HepG2 (cell line): ENCODE data around the gene ZAR1L. TPM values are rescaled to one million over a fixed set of nuclear protein-coding genes. Genes with fewer than 3 reads are reported as not detected.
"Not testable (repeated sequence)": the region's sequence is repeated elsewhere in the genome, so short reads cannot be mapped to it uniquely, and the experiment has no call there.

Experiments used
- ATAC-seq: fragments of 200-7000 bp; cut with Tn5 transposase; 3 replicates; pipeline ENCODE4 v1.9.1; 2020; ENCODE audit warnings: mild to moderate bottlenecking, moderate library complexity
- BruUV-seq: library from RNA; stranded (reverse); fragments of 400-500 nt; replicated peaks from 2 replicates; lab custom pipeline; 2021; lab: Mats Ljungman, UMichigan
- CTCF ChIA-PET: fragments of 300-600 bp; formaldehyde crosslinking; extraction: SDS; loops from one replicate; lab custom pipeline; 2021; ENCODE audit warnings: low total read pairs, inconsistent platforms, low intra/inter-chr PET ratio; lab: Yijun Ruan, JAX
- POLR2A ChIA-PET: fragments of 350-600 bp; sonication (Branson Sonifier 250); formaldehyde crosslinking; loops from one replicate; lab custom pipeline; 2020; ENCODE audit warnings: antibody characterized with exemption, inconsistent platforms; lab: Yijun Ruan, JAX
- DNase-seq: peaks from one replicate; pipeline ENCODE4 v3.0.0-alpha.2; 2015; ENCODE audit warnings: low spot score
- FAIRE-seq: peaks from 3 replicates; lab custom pipeline; 2011; peaks lifted over from hg19 to GRCh38; lab: Jason Lieb, UNC
- H2AFZ ChIP-seq: one replicate; pipeline ENCODE4 v1.6.1; 2011; ENCODE audit warnings: low read length, inconsistent platforms
- H3K27ac ChIP-seq: fragments of 300-600 bp; 3 replicates; pipeline ENCODE4 v1.8.0; 2011; ENCODE audit warnings: mixed run types, mild to moderate bottlenecking, mixed read lengths, low read length, inconsistent platforms; ENCODE audit not compliant: insufficient read depth; ENCODE audit errors: extremely low read length
- H3K27me3 ChIP-seq, 2 experiments: fragments of 200-600 bp in 1 of 2; 2 replicates in 1 of 2; 3 replicates in 1 of 2; pipeline versions ENCODE4 v1.6.0 to v1.8.0; 2011; ENCODE audit warnings: low read length in 2 of 2, mild to moderate bottlenecking in 2 of 2, moderate library complexity in 2 of 2, inconsistent platforms in 1 of 2; ENCODE audit not compliant: insufficient read depth in 2 of 2, control insufficient read depth in 1 of 2
- H3K36me3 ChIP-seq, 2 experiments: fragments of 200-600 bp in 1 of 2; replicated peaks in 1 of 2; 2 replicates in 1 of 2; 3 replicates in 1 of 2; pipeline versions ENCODE4 v1.5.1 to v1.8.0; 2011; ENCODE audit warnings: low read length in 2 of 2, inconsistent platforms in 1 of 2; ENCODE audit not compliant: insufficient read depth in 2 of 2, control insufficient read depth in 1 of 2
- H3K4me1 ChIP-seq: 2 replicates; pipeline ENCODE4 v1.5.1; 2012; ENCODE audit warnings: low read length, inconsistent platforms; ENCODE audit not compliant: insufficient read depth
- H3K4me2 ChIP-seq: 2 replicates; pipeline ENCODE4 v1.6.0; 2011; ENCODE audit warnings: low read depth, low read length, inconsistent platforms
- H3K4me3 ChIP-seq, 3 experiments: fragments of 200-600 bp in 1 of 3; sonication (generic), shearing (Covaris generic) in 1 of 3; replicated peaks in 1 of 3; 2 replicates each; pipeline ENCODE4 v1.5.1; 2011 to 2016; ENCODE audit warnings: low read length in 3 of 3, inconsistent platforms in 2 of 3, low read depth in 2 of 3, mild to moderate bottlenecking in 2 of 3, control low read depth in 1 of 3, mixed read lengths in 1 of 3; ENCODE audit not compliant: insufficient read depth in 1 of 3
- H3K79me2 ChIP-seq: one replicate; pipeline ENCODE4 v1.6.1; 2011; ENCODE audit warnings: low read length, inconsistent platforms; ENCODE audit not compliant: insufficient read depth
- H3K9ac ChIP-seq: 2 replicates; pipeline ENCODE4 v1.6.0; 2011; ENCODE audit warnings: mild to moderate bottlenecking, low read depth, low read length, inconsistent platforms; ENCODE audit not compliant: insufficient read depth
- H3K9me3 ChIP-seq: 2 replicates; pipeline ENCODE4 v1.5.1; 2012; ENCODE audit warnings: mild to moderate bottlenecking, low read length
- H4K20me1 ChIP-seq: 2 replicates; pipeline ENCODE4 v1.6.0; 2011; ENCODE audit warnings: inconsistent platforms, mild to moderate bottlenecking, low read length, moderate library complexity; ENCODE audit not compliant: insufficient read depth
- AGO1 ChIP-seq: fragments of 200-400 bp; formaldehyde crosslinking; IDR thresholded peaks from 2 replicates; pipeline ENCODE4 v1.6.1; 2017; ENCODE audit warnings: mild to moderate bottlenecking, low read depth, low read length, moderate library complexity; ENCODE audit not compliant: poor library complexity, severe bottlenecking
- ARNT ChIP-seq: fragments of 450-650 bp; IDR thresholded peaks from 2 replicates; pipeline ENCODE4 v1.6.1; 2017
- ERF ChIP-seq: IDR thresholded peaks from 2 replicates; pipeline ENCODE4 v1.6.1; 2018; ENCODE audit warnings: missing biosample characterization, missing genetic modification reagents
- HNF4G ChIP-seq, 2 experiments: sonication (generic) in 1 of 2; formaldehyde crosslinking in 1 of 2; IDR thresholded peaks; 2 replicates each; pipeline versions ENCODE4 v1.4.0 to v1.6.1; 2011 to 2020; ENCODE audit warnings: borderline replicate concordance in 2 of 2, low read depth in 2 of 2, mild to moderate bottlenecking in 2 of 2, low read length in 1 of 2, missing genetic modification reagents in 1 of 2, moderate library complexity in 1 of 2
- JUNB ChIP-seq: sonication (generic); formaldehyde crosslinking; IDR thresholded peaks from 2 replicates; pipeline ENCODE4 v1.8.0; 2022; ENCODE audit warnings: missing genetic modification reagents, mild to moderate bottlenecking, borderline replicate concordance
- NFYB ChIP-seq: sonication (generic); formaldehyde crosslinking; IDR thresholded peaks from 2 replicates; pipeline ENCODE4 v1.4.0; 2020; ENCODE audit warnings: missing genetic modification reagents
- PLSCR1 ChIP-seq: sonication (generic); formaldehyde crosslinking; IDR thresholded peaks from 2 replicates; pipeline ENCODE4 v1.5.0; 2020; ENCODE audit warnings: missing genetic modification reagents, mild to moderate bottlenecking, borderline replicate concordance
- ZBTB7A ChIP-seq: sonication (generic); formaldehyde crosslinking; IDR thresholded peaks from 2 replicates; pipeline ENCODE4 v1.8.0; 2022; ENCODE audit warnings: mild to moderate bottlenecking, missing genetic modification reagents
- ZFP36L1 ChIP-seq: sonication (generic); formaldehyde crosslinking; IDR thresholded peaks from 2 replicates; pipeline ENCODE4 v1.8.0; 2022; ENCODE audit warnings: mild to moderate bottlenecking, missing genetic modification reagents, moderate library complexity
- ZNF503 ChIP-seq: sonication (generic); formaldehyde crosslinking; IDR thresholded peaks from 2 replicates; pipeline ENCODE4 v1.4.0; 2020; ENCODE audit warnings: missing genetic modification reagents
- ZNF777 ChIP-seq: sonication (generic); formaldehyde crosslinking; IDR thresholded peaks from 2 replicates; pipeline ENCODE4 v1.4.0; 2020; ENCODE audit warnings: missing genetic modification reagents
- WGBS: methylation state at CpG from one replicate; pipeline ENCODE4 v1.1.6; 2017; ENCODE audit warnings: low lambda C conversion rate; 5-methylcytosine and 5-hydroxymethylcytosine counted together
- in situ Hi-C: cut with HindIII; loops from 2 replicates; pipeline ENCODE4 v1.10.0; 2017; ENCODE audit warnings: low pct_unique_long_range_greater_than_20kb; ENCODE audit not compliant: extremely low pct_ligation_motif_present
- intact Hi-C: fragments of 100-400 bp; cut with micrococcal nuclease; formaldehyde crosslinking; loops from one replicate; pipeline ENCODE4 v1.10.0; 2022; ENCODE audit not compliant: unreplicated experiment
- polyA plus RNA-seq, 8 experiments: library from polyadenylated mRNA; depleted of rRNA in 3 of 8; stranded (reverse) in 7 of 8; unstranded in 1 of 8; fragments of >200 nt; fragmentation: Illumina TruSeq in 4 of 8; extraction: Trizol in 4 of 8; gene quantifications; 2 replicates each; pipeline versions ENCODE4 v1.2.1 to v1.2.3, GENCODE V29; 2011 to 2016; ENCODE audit warnings: low read depth in 4 of 8, missing spikeins in 1 of 8, mixed read lengths in 1 of 8; ENCODE audit not compliant: insufficient read depth in 1 of 8
- total RNA-seq, 5 experiments: library from RNA; depleted of rRNA; stranded (reverse); fragments of >200 nt; fragmentation: Illumina TruSeq; extraction: Trizol; gene quantifications; 2 replicates each; pipeline ENCODE4 v1.2.3, GENCODE V29; 2016; ENCODE audit warnings: low read depth in 1 of 5
- TF ChIP-seq, protein P1 (sequence below): sonication (generic); formaldehyde crosslinking; IDR thresholded peaks from 2 replicates; pipeline ENCODE4 v1.4.0; 2020; ENCODE audit warnings: missing genetic modification reagents

The ZAR1L gene
- total and polyA plus RNA-seq, 2 of the 13 experiments (the other 11 are each of a cell fraction or from before 2014, with no cell fraction given): 0.09 TPM; not detected in 1

DNA sequence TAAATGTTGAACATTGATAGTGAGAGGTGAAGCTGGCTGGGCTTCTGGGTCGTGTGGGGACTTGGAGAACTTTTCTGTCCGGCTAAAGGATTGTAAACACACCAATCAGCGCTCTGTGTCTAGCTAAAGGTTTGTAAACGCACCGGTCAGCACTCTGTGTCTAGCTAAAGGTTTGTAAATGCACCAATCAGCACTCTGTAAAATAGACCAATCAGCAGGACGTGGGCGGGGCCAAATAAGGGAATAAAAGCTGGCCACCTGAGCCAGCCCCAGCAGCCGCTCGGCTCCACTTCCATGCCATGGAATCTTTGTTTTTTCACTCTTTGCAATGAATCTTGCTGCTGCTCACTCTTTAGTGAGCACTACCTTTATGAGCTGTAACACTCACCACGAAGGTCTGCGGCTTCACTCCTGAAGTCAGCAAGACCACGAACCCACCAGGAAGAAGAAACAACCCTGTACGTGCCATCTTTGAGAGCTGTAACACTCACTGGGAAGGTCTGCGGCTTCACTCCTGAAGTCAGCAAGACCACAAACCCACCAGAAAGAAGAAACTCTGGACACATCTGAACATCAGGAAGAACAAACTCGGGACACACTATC is 35.8 kb upstream of the ZAR1L start:
- H3K9ac ChIP-seq, H2AFZ ChIP-seq, H3K4me2 ChIP-seq, H3K4me1 ChIP-seq, H3K27ac ChIP-seq, DNase-seq, ATAC-seq, FAIRE-seq, intact Hi-C loops, CTCF ChIA-PET, H3K27me3 ChIP-seq, H3K9me3 ChIP-seq, POLR2A ChIA-PET, H3K4me3 ChIP-seq, in situ Hi-C loops, BruUV-seq, H3K79me2 ChIP-seq, H4K20me1 ChIP-seq: not testable (repeated sequence)
- peaks cover 0 to 54% of the 10 kb centered on the region in 2 experiments; a peak in 3 of 5 replicates for H3K36me3 ChIP-seq
- WGBS: 97% methylated on average over 15 of the region's 15 CpGs
- peak; percentile 56; the same call in 1 of the 2 replicates for TF ChIP-seq NFYB (CRISPR knock-in tag)

- no peak for FAIRE-seq
- Histone ChIP-seq H3K36me3 (peaks cover 0 to 35% of the 10 kb centered on the region in 2 experiments; a peak in 3 of 5 replicates), H3K79me2 (no peaks in the 10 kb centered on the region), H3K27ac (no peak overlapping the region), H3K27me3 (no peaks in the 10 kb centered on the region), H4K20me1 (no peaks in the 10 kb centered on the region), H2AFZ (no peak overlapping the region), H3K4me1 (no peaks in the 10 kb centered on the region), H3K4me3 (no peak overlapping the region), H3K4me2 (no peak overlapping the region), H3K9me3 (no peaks in the 10 kb centered on the region), H3K9ac (no peak overlapping the region)
- CTCF ChIA-PET: no interaction called here
- in situ Hi-C loops (no loop called here), intact Hi-C loops (no loop called here)
- ATAC-seq: no peak
- POLR2A ChIA-PET: no interaction called here
- DNase-seq: no peak
- TSS peak; percentile 32 for BruUV-seq
- 41% methylated on average over 1 of the region's 1 CpG for WGBS
- TF ChIP-seq, protein P1, sequence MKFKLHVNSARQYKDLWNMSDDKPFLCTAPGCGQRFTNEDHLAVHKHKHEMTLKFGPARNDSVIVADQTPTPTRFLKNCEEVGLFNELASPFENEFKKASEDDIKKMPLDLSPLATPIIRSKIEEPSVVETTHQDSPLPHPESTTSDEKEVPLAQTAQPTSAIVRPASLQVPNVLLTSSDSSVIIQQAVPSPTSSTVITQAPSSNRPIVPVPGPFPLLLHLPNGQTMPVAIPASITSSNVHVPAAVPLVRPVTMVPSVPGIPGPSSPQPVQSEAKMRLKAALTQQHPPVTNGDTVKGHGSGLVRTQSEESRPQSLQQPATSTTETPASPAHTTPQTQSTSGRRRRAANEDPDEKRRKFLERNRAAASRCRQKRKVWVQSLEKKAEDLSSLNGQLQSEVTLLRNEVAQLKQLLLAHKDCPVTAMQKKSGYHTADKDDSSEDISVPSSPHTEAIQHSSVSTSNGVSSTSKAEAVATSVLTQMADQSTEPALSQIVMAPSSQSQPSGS (CRISPR knock-in tag): no peak
- TF ChIP-seq ERF (no peak), HNF4G (IDR thresholded peaks at IDR 0.05; ENCODE audit: borderline replicate concordance, low read depth, low read length) (no peak), HNF4G (CRISPR knock-in tag; IDR thresholded peaks at IDR 0.05; ENCODE audit: borderline replicate concordance, low read depth) (no peak), ZNF777 (no peak), AGO1 (no peak), ZFP36L1 (CRISPR knock-in tag) (no peak), ARNT (no peak), ZBTB7A (no peak), PLSCR1 (CRISPR knock-in tag) (no peak), JUNB (CRISPR knock-in tag) (no peak), ZNF503 (CRISPR knock-in tag) (no peak)
These were observed 32.5 kb upstream of the ZAR1L start for GRCh38 chr13:32347651-32348050.
